ENCODE data around the gene ZNF445. TPM values are rescaled to one million over a fixed set of nuclear protein-coding genes. Genes with fewer than 3 reads are reported as not detected.

Gene ZNF445
- total and polyA plus RNA-seq, 10 donors: 1.2 to 29.0 (median 16.9) TPM

GRCh38 chr3:44424758-44425157 is 52.7 kb downstream of the ZNF445 start:
- Histone ChIP-seq H3K4me1 (no peaks in the 10 kb centered on the region), H3K27me3 (replicated peaks in 1 of 7) (no peaks in the 10 kb centered on the region), H3K4me3 (no peak overlapping the region), H3K36me3 (peaks cover 0 to 25% (median 0%) of the 10 kb centered on the region in 6 donors), H3K9me3 (no peaks in the 10 kb centered on the region), H3K27ac (no peak overlapping the region)
- DNase-seq: no peak
- intact Hi-C loops (cut with DNase I; ENCODE audit: low total_unique reads): no loop called here
- WGBS, 5 donors: 43 to 69% (median 63%) methylated on average over 2 to 3 of the region's 3 CpGs
- TF ChIP-seq POLR2AphosphoS5 (IDR thresholded peaks at IDR 0.05) (no peak), POLR2A (IDR thresholded peaks at IDR 0.05) (no peak)
- TF ChIP-seq, protein P1, sequence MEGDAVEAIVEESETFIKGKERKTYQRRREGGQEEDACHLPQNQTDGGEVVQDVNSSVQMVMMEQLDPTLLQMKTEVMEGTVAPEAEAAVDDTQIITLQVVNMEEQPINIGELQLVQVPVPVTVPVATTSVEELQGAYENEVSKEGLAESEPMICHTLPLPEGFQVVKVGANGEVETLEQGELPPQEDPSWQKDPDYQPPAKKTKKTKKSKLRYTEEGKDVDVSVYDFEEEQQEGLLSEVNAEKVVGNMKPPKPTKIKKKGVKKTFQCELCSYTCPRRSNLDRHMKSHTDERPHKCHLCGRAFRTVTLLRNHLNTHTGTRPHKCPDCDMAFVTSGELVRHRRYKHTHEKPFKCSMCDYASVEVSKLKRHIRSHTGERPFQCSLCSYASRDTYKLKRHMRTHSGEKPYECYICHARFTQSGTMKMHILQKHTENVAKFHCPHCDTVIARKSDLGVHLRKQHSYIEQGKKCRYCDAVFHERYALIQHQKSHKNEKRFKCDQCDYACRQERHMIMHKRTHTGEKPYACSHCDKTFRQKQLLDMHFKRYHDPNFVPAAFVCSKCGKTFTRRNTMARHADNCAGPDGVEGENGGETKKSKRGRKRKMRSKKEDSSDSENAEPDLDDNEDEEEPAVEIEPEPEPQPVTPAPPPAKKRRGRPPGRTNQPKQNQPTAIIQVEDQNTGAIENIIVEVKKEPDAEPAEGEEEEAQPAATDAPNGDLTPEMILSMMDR (IDR thresholded peaks at IDR 0.05 in 8 of 11, conservative IDR thresholded peaks at IDR 0.05 in 3 of 11): no peak

- 86 to 94% (median 89%) methylated on average over 6 of the region's 6 CpGs for WGBS, 5 donors
- no peak overlapping the region for H3K27ac ChIP-seq
- no peak for DNase-seq
- H3K4me1 ChIP-seq: no peaks in the 10 kb centered on the region
- TF ChIP-seq POLR2AphosphoS5 (IDR thresholded peaks at IDR 0.05) (no peak), POLR2A (IDR thresholded peaks at IDR 0.05) (no peak)
- TF ChIP-seq, protein P1 (IDR thresholded peaks at IDR 0.05 in 8 of 11, conservative IDR thresholded peaks at IDR 0.05 in 3 of 11): no peak
- intact Hi-C loops (cut with DNase I; ENCODE audit: low total_unique reads): no loop called here
- H3K36me3 ChIP-seq: peaks cover 0 to 28% (median 0%) of the 10 kb centered on the region in 6 donors
- H3K27me3 ChIP-seq (replicated peaks in 1 of 7): no peaks in the 10 kb centered on the region
- no peak overlapping the region for H3K4me3 ChIP-seq
- no peaks in the 10 kb centered on the region for H3K9me3 ChIP-seq
These were observed 56.2 kb downstream of the ZNF445 start for GRCh38 chr3:44421280-44421679.

GRCh38 chr3:44420676-44421075 is 56.8 kb downstream of the ZNF445 start:
- Histone ChIP-seq H3K27me3 (replicated peaks in 1 of 7) (no peaks in the 10 kb centered on the region), H3K27ac (no peak overlapping the region), H3K4me3 (no peak overlapping the region), H3K9me3 (no peaks in the 10 kb centered on the region), H3K4me1 (no peaks in the 10 kb centered on the region), H3K36me3 (peaks cover 0 to 28% (median 0%) of the 10 kb centered on the region in 6 donors)
- no peak for DNase-seq
- WGBS, 5 donors: 63 to 100% (median 91%) methylated on average over 1 of the region's 1 CpG
- TF ChIP-seq, protein P1 (IDR thresholded peaks at IDR 0.05 in 8 of 11, conservative IDR thresholded peaks at IDR 0.05 in 3 of 11): no peak
- TF ChIP-seq POLR2AphosphoS5 (IDR thresholded peaks at IDR 0.05) (no peak), POLR2A (IDR thresholded peaks at IDR 0.05) (no peak)
- intact Hi-C loops (cut with DNase I; ENCODE audit: low total_unique reads): no loop called here

- no peaks in the 10 kb centered on the region for H3K4me1 ChIP-seq
- H3K9me3 ChIP-seq: no peaks in the 10 kb centered on the region
- no peak overlapping the region for H3K4me3 ChIP-seq
- intact Hi-C loops (cut with DNase I; ENCODE audit: low total_unique reads): no loop called here
- WGBS, 5 donors: 83 to 90% (median 86%) methylated on average over 10 to 14 of the region's 14 CpGs
- TF ChIP-seq POLR2A (IDR thresholded peaks at IDR 0.05): no peak
- TF ChIP-seq, protein P1 (IDR thresholded peaks at IDR 0.05 in 8 of 11, conservative IDR thresholded peaks at IDR 0.05 in 3 of 11): no peak
- no peak for TF ChIP-seq POLR2AphosphoS5 (IDR thresholded peaks at IDR 0.05)
- H3K36me3 ChIP-seq: peaks cover 0 to 28% (median 0%) of the 10 kb centered on the region in 6 donors
- H3K27me3 ChIP-seq (replicated peaks in 1 of 7): no peaks in the 10 kb centered on the region
- H3K27ac ChIP-seq: no peak overlapping the region
- DNase-seq: no peak
These were observed 57.4 kb downstream of the ZNF445 start for GRCh38 chr3:44419923-44420650.
